Amniotic epithelial cell (primary cell): ENCODE results near the gene BRPF1.
"Not testable (repeated sequence)": the region's sequence is repeated elsewhere in the genome, so short reads cannot be mapped to it uniquely, and the experiment has no call there.

Experiments used
- DNase-seq: peaks from one replicate; pipeline ENCODE4 v3.0.0-alpha.2; 2010; ENCODE audit warnings: low read depth

The BRPF1 gene

DNA sequence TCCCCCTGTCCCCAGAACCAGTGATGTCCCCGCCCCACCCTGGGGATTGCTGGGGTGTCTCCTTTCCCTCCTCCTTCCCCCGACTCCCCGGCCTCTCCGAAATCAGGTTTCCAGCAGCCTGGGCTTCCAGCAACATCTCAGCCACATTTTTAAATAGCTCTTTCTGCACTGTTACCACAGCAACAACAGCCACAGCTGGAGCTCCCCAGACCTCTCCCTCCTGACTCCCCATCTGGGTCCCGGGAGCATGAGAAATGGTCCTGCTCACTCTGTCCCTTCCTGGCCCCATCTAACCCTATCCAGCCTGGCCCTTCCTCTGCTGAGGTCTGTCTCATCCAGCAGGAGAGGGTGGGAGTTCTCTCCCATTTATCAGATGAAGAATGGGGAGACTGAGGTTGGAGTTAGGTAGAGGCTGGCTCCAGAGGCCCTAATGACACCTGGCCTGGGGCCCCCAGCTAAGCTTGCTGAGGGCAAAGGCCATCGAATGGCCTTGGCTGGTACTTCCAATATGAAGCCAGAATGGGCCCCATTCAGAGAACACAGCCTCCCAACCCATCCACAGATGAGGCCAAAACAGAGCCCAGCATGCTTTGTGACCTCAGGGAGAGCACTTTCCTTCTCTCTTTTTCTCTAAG lies 36.7 kb downstream of the BRPF1 start:
- DNase-seq, result no peak

GRCh38 chr3:9769012-9769411 lies 37.5 kb downstream of the BRPF1 start:
- DNase-seq, result no peak

DNA sequence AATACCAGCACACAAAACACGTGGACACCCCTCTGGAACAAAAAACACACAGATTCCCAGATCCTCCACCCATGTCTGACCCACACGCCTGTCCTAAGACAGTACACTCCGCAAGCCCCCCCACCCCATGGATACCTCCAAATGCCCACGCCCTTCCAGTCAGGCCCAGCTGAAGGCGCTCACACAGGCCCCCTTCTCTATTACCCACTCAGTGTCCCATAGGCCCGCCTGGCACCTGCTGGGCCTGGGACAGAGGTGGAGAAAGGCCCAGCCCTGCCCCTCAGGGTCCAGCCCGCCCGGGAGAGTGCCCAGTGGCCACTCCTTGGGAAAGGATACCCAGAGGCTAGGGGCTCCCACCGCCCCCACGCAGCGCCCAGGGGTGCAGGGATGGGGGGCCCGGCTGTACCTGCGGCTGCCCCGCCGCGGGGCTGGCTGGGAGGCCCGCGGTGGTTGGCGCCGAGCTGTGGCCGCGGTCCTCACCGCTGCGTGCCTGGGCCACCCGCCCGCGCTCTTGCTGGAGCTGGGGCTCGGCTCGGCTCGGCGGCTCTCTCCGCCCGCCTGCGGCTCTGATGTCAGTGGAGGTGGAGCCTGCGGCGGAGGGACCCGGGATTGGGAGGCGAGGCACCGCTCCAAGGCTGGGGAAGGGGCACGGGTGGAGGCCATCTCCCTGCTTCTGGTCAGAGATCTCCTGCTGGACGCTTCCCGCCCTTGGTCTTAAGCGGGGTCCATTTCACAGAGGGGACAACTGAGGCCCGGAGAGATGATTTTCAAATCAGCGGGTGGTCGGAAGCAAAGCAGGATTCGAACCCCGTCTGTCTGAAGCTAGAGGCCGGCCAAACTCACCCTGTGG lies 38.1 kb downstream of the BRPF1 start, which contains the start of gene CAMK1:
Gene CAMK1 (minus strand): TSS at position 522 of the 850 bp plus-strand sequence. CDS start 2,198 bp downstream, outside the sequence.
- DNase-seq, result peak; percentile 42

- DNase-seq, result no peak
Observed at GRCh38 chr3:9770276-9770812, 38.8 kb downstream of the BRPF1 start.

DNA sequence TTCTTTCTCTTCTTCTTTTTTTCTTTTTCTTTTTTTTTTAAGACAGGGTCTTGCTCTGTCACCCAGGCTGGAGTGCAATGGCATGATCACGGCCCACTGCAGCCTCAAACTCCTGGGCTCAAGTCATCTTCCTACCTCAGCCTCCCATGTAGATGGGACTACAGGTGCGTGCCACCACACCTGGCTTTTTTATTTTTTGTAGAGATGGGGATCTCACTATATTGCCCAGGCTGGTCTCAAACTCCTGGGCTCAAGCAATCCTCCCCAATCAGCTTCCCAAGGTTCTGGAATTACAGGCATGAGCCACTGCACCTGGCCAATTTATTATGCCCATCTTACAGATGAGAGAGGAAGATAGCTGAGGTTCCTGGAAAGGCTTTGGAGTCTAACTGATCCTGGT lies 39.5 kb downstream of the BRPF1 start:
- DNase-seq, result not testable (repeated sequence)

- no peak for DNase-seq
Observed at GRCh38 chr3:9776896-9777693, 45.6 kb downstream of the BRPF1 start.

DNA sequence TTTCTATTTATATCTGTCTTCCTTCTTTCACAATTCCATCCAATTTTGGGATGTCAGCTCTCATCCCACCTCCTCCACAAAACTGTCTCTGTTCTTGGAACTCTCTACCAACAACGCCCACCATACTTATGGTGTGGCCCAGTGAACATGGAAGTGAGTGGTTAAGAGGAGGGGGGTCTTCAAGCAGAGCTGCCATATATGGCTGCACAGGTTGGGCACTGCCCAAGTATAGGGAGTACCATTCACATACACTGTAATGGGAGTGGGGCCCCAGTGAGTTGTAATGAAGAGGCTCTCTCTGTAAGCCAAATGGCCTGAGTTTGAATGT lies 46.1 kb downstream of the BRPF1 start:
- DNase-seq, result no peak

GRCh38 chr3:9778143-9779074 lies 46.9 kb downstream of the BRPF1 start:
- DNase-seq, result peak; percentile 69

GRCh38 chr3:9779075-9779593 lies 47.6 kb downstream of the BRPF1 start:
- no peak for DNase-seq

- DNase-seq, result no peak
Observed at GRCh38 chr3:9779721-9780457, 48.4 kb downstream of the BRPF1 start.

DNA sequence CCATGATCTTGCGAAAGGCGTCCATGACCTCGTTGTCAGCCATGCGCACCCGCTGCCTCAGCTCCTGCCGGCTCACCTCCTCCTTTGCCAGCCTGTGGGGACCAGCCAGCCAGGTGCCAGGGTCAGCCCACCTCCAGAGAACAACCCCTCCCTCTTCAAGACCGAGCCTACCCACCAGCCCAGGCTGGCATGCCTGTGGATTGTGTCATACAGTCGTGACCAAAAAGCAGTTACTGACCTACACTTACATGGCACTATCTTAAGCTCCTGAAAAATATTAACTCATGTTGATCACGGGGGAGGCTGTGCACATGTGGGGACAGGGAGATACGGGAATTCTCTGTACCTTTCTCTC lies 48.9 kb downstream of the BRPF1 start:
- DNase-seq, result no peak

DNA sequence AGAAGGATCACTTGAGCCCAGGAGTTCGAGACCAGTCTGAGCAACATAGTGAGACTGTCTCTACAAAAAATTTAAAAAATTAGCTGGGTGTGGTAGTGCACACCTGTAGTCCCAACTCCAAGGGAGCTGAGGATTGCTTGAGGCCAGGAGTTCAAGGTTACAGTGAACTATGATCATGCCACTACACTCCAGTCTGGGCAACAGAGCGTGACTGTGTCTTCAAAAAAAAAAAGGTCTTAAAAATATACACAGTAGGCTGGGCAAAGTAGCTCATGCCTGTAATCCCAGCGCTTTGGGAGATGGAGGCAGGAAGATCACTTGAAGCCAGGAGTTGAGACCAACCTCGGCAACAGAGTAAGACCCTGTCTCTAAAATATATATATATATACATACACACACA lies 49.4 kb downstream of the BRPF1 start:
- no peak for DNase-seq

- no peak for DNase-seq
Observed at GRCh38 chr3:9781551-9781950, 50.0 kb downstream of the BRPF1 start.

DNA sequence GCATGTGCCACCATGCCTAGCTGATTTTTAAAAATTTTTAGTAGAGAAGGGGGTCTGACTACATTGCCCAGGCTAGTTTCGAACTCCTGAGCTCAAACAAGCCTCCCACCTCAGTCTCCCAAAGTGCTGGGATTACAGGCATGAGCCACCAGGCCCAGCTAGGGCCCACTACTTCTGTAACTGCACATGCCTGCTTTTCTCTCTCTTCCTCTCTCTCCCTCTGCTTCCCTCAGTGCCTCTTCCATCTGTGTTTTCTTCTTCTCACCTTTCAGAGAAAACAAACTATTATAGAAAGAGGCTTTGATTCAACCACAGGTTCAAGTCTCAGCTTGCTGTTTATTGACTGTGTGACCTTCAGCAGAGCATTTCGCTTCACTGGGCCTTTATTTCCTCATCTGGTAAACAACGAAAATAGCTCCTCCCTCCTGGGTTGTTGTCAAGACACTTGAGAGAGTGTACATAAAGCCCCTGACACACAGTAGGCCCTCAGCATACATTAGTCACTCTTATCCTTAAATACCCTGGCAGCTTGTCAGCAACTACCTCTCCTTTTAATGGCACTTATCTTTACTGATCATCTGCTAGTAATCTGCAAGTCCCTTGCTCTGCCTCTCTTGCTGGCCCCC lies 50.6 kb downstream of the BRPF1 start:
- DNase-seq, result no peak

DNA sequence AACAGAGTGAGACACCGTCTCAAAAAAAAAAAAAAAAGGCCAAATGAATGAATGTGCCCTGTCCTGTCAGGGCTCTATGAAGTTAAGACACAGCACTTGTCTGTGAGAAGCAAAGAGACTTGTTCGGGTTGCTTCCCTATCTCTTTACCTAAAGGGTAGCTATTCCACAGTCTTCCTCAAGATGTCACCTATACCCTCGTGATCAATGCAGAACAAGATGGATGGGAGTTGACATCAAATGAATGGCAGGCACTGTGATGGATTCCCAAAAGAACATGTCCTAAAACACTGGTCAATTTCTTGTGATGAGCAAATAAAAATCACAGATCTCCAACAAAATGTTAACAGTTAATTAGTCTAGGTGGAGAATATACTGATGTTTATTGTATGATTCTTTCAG lies 51.2 kb downstream of the BRPF1 start:
- DNase-seq, result no peak

DNA sequence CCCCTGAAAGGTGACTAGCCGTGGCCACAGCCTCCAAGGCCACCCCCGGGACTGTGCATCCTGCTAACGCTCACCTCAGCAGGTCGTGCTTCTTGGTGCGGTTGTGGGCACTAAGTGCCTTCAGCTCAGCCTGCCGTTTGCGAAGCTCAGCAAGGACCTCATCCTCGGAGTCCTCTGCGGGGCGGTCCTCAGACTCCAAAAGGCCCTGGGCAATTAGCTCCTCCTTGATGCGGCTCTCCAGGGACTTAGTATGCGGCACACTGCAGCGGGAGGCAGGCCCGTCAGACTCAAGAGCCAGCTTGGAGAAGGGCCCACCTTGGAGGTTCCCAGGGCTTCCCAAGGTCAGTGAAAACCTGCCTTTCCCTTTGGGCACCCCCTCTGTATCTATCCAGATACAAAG lies 52.4 kb downstream of the BRPF1 start:
- no peak for DNase-seq

DNA sequence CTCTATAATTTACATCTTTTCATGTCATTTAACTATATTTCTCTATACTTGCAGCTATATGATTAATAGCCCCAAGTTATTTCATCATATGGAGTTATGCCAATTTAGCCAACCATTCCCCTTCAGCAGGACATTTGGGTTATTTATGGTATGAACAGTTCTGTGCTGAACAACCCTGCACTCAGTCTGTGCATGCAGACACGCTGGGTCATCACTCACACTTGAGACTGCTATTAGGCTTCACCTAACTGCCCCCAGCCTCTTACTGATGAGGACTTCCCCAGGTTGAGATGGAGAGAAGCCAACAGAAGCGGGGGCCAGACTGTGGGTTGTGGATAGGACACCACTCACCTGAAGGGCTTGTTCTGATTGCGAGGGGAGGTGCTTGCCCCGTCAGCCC lies 53.4 kb downstream of the BRPF1 start:
- DNase-seq, result peak; percentile 67

- DNase-seq, result no peak
Observed at GRCh38 chr3:9785602-9786001, 54.1 kb downstream of the BRPF1 start.

DNA sequence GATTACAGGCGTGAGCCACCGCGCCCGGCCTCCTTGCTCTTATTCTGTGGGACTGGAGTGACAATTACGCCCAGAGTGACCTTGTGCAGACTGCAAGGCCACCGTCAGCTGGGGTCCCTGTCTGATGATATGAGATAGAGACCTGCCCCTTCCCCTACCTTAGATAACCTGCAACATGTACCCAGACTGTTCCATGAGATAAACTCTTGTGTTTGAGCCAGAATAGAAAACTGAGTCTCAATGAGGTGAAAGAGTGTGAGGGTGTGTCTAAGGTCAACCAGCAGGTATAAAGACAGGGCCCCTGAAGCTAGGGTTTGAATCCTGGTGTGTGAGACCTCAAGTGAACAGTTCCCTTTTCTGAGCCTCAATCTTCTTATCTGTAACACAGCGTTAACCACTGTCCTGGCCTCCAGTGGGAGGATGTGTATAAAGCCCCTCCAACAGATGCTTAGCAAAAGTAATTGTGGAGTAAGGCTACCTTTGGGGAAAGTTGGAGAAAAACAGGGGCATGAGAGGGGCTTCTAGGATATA lies 54.7 kb downstream of the BRPF1 start:
- no peak for DNase-seq
